ENCODE results near the gene CDH9. TPM values are rescaled to one million over a fixed set of nuclear protein-coding genes. Genes with fewer than 3 reads are reported as not detected.

Gene CDH9
- total RNA-seq, 2 experiments from 2014 or later, result not detected

GRCh38 chr5:26843677-26844076 lies 194.7 kb downstream of the CDH9 start:
- H3K9me3 Mint-ChIP-seq, result peaks cover 18% of the 10 kb centered on the region
- no peaks in the 10 kb centered on the region for H3K36me3 ChIP-seq (ENCODE audit: insufficient read depth, low read length)
- H3K4me3 Mint-ChIP-seq, result no peak overlapping the region
- H3K27ac Mint-ChIP-seq, result no peak overlapping the region
- no peaks in the 10 kb centered on the region for H3K4me1 ChIP-seq (ENCODE audit: insufficient read depth, low read length)
- H3K27me3 ChIP-seq (ENCODE audit: control insufficient read depth in 1 of 2, insufficient read depth in 2 of 2, low read length in 2 of 2), result no peaks in the 10 kb centered on the region
- DNase-seq (no peak), ATAC-seq (ENCODE audit: poor library complexity) (no peak)
- H3K4me3 ChIP-seq (ENCODE audit: low read length), result no peak overlapping the region
- H3K9me3 ChIP-seq (ENCODE audit: control insufficient read depth in 1 of 2, insufficient read depth in 1 of 2, low read length in 2 of 2), result peaks cover 5 to 9% of the 10 kb centered on the region in 2 experiments
- intact Hi-C loops (cut with DNase I, micrococcal nuclease), result no loop called here
- no peaks in the 10 kb centered on the region for H3K36me3 Mint-ChIP-seq (ENCODE audit: low read depth)
- POLR2A ChIA-PET, result no interaction called here
- CTCF ChIA-PET, result no interaction called here
- H3K27me3 Mint-ChIP-seq, result no peaks in the 10 kb centered on the region
- no peaks in the 10 kb centered on the region for H3K4me1 Mint-ChIP-seq (ENCODE audit: low read depth)
- no peak overlapping the region for H3K27ac ChIP-seq (ENCODE audit: low read depth in 1 of 2, low read length in 2 of 2)
- TF ChIP-seq CTCF (IDR thresholded peaks at IDR 0.05), result no peak

DNA sequence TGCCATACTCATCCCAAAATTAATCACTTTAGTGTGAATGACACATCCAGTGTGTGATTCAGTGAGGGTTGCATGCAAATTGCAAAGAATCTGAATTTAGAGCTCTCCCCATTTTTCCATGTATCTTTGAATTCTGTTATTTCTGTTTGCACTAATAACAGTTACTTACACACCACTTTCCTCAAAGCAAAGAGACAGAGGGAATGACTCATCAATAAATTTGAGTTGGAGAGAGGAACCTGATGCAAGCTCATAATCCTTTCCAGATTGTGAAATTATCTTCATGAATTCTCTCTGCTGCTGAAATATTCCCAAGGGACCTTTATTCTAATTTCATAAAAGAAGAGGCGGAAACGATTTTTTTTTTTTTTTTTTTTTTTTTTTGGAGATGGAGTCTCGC lies 204.8 kb downstream of the CDH9 start:
- CTCF ChIA-PET, result no interaction called here
- POLR2A ChIA-PET, result no interaction called here
- Histone ChIP-seq H3K9me3 (ENCODE audit: control insufficient read depth in 1 of 2, insufficient read depth in 1 of 2, low read length in 2 of 2) (no peaks in the 10 kb centered on the region), H3K27me3 (ENCODE audit: control insufficient read depth in 1 of 2, insufficient read depth in 2 of 2, low read length in 2 of 2) (no peaks in the 10 kb centered on the region), H3K4me1 (ENCODE audit: insufficient read depth, low read length) (no peaks in the 10 kb centered on the region), H3K27ac (ENCODE audit: low read depth in 1 of 2, low read length in 2 of 2) (no peak overlapping the region), H3K4me3 (ENCODE audit: low read length) (no peak overlapping the region), H3K36me3 (ENCODE audit: insufficient read depth, low read length) (no peaks in the 10 kb centered on the region)
- intact Hi-C loops (cut with DNase I, micrococcal nuclease), result no loop called here
- TF ChIP-seq CTCF (IDR thresholded peaks at IDR 0.05), result no peak
- no peaks in the 10 kb centered on the region for H3K36me3 Mint-ChIP-seq (ENCODE audit: low read depth)
- no peak for DNase-seq
- H3K27me3 Mint-ChIP-seq, result no peaks in the 10 kb centered on the region
- H3K9me3 Mint-ChIP-seq, result peaks cover 9% of the 10 kb centered on the region
- ATAC-seq (ENCODE audit: poor library complexity), result no peak
- no peaks in the 10 kb centered on the region for H3K4me1 Mint-ChIP-seq (ENCODE audit: low read depth)
- no peak overlapping the region for H3K4me3 Mint-ChIP-seq
- H3K27ac Mint-ChIP-seq, result no peak overlapping the region

Data from CD4-positive, alpha-beta T cell (primary cell).